ENCODE data around the gene RUBCN.
"Not testable (repeated sequence)": the region's sequence is repeated elsewhere in the genome, so short reads cannot be mapped to it uniquely, and the experiment has no call there.

RUBCN gene

DNA sequence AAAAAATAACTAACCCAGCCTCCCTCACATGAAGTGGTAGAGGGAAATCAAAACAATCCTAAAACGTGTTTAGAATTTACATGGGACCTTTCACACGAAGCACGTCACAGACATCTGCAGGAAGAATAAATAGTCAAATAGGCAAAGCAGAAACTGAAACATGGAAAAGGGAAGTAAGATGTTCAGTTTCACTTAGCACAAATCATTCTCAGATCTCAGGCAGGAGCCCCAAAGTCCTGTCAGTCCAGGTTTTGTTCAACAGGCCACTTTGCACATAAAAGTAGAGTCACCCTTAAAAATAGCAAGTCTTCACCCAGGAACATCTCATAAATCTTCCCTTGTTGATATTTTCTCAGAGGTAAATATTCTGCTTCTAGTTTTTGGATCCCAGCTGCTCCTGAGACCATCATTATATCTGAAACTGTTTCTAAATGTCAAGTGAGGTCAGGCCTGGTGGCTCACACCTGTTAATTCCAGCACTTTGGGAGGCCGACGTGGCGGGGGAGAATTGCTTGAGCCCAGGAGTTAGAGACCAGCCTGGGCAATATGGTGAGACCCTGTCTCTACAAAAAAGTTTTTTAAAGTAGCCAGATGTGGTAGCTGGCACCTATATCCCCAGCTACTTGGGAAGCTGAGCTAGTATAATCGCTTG is 1.9 kb downstream of the RUBCN start:
- no peak for DNase-seq (ENCODE audit: low read depth, low spot score)

GRCh38 chr3:197733042-197733441 is 3.7 kb downstream of the RUBCN start:
- DNase-seq (ENCODE audit: low read depth, low spot score) = no peak

GRCh38 chr3:197731483-197731882 is 5.2 kb downstream of the RUBCN start:
- DNase-seq (ENCODE audit: low read depth, low spot score) = not testable (repeated sequence)

DNA sequence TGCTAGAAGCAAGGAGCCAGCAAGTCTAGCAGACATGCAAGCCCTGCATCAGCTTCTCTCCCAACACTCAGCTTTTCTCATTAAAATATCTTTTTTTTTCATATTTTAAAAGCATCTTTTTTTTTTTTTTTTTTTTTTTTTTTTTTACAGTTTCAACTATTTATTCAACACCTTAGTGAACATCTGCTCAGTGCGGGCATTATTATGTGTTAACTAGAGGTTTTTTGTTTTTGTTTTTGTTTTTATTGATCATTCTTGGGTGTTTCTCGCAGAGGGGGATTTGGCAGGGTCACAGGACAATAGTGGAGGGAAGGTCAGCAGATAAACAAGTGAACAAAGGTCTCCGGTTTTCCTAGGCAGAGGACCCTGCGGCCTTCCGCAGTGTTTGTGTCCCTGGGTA is 5.9 kb downstream of the RUBCN start:
- DNase-seq (ENCODE audit: low read depth, low spot score) = not testable (repeated sequence)

GRCh38 chr3:197730200-197730599 is 6.5 kb downstream of the RUBCN start:
- no peak for DNase-seq (ENCODE audit: low read depth, low spot score)

DNA sequence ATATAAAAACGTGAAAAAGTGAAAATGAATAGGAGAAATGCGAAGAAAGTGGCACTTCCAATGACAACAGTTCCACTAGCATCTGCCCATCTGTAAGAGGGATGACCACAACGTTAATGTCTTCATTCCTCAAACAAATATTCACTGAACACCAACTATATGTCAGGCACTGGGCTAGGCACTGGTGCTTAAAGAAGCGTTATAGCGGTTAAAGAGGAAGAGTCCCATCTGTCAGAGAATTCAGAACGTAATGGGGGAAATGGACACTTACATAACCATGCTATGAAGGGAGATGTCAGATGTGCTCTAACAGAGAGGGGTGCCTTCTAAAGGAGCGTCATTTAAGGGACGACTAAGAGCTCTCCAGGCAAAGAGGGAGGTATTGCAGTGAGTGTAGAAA is 8.2 kb downstream of the RUBCN start:
- DNase-seq (ENCODE audit: low read depth, low spot score) = no peak

GRCh38 chr3:197727878-197728277 is 8.8 kb downstream of the RUBCN start:
- DNase-seq (ENCODE audit: low read depth, low spot score) = not testable (repeated sequence)

DNA sequence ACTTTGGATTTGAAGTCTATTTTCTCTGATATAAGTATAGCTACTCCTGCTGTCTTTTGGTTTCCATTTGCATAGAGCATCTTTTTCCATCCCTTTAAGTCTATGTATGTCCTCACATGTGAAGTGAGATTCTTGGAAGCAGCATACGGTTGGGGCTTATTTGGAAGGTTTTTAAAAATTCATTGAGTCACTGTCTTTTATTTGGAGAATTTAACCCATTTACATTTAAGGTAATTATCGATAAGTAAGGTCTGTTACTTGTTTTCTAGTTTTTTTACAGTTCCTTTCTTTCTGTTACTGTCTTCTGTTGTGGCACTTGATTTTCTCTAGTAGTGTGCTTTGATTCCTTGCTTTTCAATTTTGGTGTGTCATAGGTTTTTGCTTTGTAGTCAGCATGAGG is 14.0 kb downstream of the RUBCN start:
- DNase-seq (ENCODE audit: low read depth, low spot score) = no peak

DNA sequence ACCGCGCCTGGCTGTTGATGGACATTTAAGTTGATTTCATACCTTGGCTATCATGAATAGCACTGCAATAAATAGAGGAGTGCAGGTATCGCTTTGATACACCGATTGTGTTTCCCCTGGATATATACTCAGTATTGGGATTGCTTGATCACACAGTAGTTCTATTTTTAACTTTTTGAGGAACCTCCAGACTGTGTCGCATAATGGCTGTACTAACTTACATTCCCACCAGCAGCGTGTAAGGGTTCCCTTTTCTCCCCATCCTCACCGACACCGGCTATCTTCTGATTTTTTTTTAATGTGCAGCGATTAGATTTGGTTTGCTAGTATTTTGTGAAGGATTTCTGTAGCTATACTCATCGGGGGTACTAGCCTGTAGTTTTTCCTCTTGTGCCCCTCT is 16.0 kb downstream of the RUBCN start:
- DNase-seq (ENCODE audit: low read depth, low spot score) = no peak

DNA sequence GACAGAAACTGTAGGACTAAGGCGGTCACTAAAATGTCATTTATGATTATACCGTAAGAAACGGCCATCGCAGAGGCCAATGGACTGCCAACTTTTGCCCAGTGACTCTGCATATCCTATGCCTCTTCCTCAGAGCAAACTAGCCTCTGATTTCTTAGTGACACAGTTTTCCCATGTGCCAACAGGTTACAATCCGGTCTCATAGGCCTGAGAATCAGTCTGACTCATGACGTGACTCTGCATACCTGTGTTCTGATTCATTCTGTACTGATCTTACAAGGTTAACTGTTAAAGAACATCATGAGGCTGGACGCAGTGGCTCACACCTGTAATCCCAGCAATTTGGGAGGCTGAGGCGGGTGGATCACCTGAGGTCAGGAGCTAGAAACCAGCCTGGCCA is 17.8 kb downstream of the RUBCN start:
- DNase-seq (ENCODE audit: low read depth, low spot score) = no peak

- DNase-seq (ENCODE audit: low read depth, low spot score) = no peak
Observed at GRCh38 chr3:197714251-197714650, 22.5 kb downstream of the RUBCN start.

GRCh38 chr3:197713477-197713822 is 23.3 kb downstream of the RUBCN start:
- no peak for DNase-seq (ENCODE audit: low read depth, low spot score)

GRCh38 chr3:197711973-197712707 is 24.6 kb downstream of the RUBCN start:
- DNase-seq (ENCODE audit: low read depth, low spot score) = peak; percentile 95

DNA sequence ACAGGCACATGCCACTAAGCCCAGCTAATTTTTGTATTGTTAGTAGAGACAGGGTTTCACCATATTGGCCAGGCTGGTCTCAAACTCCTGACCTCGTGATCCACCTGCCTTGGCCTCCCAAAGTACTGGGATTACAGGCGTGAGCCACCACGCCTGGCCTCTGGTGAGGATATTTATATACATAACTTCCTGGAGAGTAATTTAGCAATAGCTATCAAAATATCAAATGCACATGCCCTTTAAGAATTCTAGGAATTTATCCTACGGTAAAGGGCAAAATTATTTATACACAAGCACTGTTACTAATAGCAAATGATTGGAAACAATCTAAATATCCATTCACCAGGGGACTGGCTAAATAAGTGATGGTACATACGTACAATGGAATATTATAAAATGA is 25.7 kb downstream of the RUBCN start:
- DNase-seq (ENCODE audit: low read depth, low spot score) = not testable (repeated sequence)

- no peak for DNase-seq (ENCODE audit: low read depth, low spot score)
Observed at GRCh38 chr3:197709135-197709534, 27.6 kb downstream of the RUBCN start.

GRCh38 chr3:197706658-197707057 is 30.0 kb downstream of the RUBCN start:
- no peak for DNase-seq (ENCODE audit: low read depth, low spot score)

- DNase-seq (ENCODE audit: low read depth, low spot score) = no peak
Observed at GRCh38 chr3:197701841-197702240, 34.9 kb downstream of the RUBCN start.

- no peak for DNase-seq (ENCODE audit: low read depth, low spot score)
Observed at GRCh38 chr3:197700095-197700494, 36.6 kb downstream of the RUBCN start.

DNA sequence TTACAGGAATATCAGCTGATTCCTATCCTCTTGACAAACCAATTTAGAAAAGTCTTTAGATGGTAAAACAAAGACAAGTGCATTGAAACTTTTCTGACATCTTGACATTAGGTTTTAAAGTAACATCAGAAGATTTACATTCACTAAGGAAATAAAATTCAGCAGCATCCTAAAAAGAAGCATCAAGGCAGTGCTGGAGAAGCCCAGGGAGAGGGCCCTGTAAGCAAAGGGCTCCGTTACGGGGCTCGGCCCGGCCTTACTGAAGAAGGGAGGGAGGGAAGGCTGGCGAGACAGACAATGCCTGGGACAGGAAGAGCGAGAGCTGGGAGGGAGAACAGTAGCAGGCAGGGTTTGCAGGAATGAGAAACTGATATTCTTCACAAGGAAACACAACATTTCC is 39.3 kb downstream of the RUBCN start:
- no peak for DNase-seq (ENCODE audit: low read depth, low spot score)

DNA sequence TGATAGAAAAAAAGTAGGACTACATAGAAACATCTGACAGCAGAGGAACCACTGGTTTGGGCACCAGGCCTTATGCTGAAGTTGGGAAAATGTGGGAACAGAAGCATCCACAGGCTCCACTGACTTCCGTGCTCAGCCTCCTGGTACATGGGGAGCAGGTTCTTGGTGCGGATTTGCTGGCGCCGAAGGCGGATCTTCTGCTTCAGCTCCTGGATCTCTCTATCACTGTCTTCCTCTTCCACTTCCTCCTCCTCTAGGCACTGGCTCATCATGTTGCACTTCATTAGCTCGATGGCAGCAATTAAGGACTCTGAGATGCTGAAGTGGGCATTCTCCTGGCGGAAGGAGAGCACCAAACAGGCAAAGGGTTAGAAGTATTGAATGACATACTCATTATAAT is 42.5 kb downstream of the RUBCN start:
- no peak for DNase-seq (ENCODE audit: low read depth, low spot score)

DNA sequence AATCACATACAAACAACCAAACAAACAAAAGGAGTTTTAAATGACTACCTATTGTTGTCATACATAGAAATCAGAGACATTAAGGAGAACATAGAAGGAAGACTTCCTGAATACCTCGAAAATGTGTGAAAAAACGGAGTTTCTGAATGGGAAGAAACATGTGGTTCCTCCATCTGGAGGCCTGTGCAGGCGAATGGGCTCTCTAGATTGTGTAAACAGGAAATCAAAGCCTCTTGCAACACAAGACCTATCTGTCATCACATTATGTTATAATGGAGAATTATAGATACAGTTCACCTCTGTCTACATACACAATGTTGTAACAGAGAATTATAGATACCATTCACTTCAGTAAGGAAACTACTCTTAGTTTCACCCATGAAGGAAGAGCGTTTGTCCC is 44.1 kb downstream of the RUBCN start:
- no peak for DNase-seq (ENCODE audit: low read depth, low spot score)

- DNase-seq (ENCODE audit: low read depth, low spot score) = no peak
Observed at GRCh38 chr3:197690754-197691153, 46.0 kb downstream of the RUBCN start.

GRCh38 chr3:197687570-197687969 is 49.1 kb downstream of the RUBCN start:
- DNase-seq (ENCODE audit: low read depth, low spot score) = no peak

DNA sequence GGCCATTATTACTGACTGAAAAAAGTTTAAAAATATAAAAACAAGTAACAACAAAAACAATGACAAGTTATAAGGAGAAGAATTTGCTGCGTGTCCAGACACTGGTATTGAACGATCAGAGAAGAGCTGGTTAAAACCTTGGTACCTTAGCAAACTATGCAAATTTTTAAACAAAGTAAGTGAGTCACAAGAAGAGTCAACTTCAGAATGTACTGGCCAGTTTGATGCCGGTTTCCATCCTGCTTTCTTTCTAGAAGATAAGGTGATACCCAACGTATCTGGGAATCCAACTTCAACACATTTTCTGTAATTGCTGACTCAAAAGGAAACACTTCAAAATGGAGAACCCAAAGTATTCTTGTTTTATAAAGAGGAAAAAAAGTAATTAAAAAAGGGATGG is 49.8 kb downstream of the RUBCN start:
- no peak for DNase-seq (ENCODE audit: low read depth, low spot score)
